Left renal pelvis (tissue), 4 donors: ENCODE data around the gene MAGI3. TPM values are rescaled to one million over a fixed set of nuclear protein-coding genes. Genes with fewer than 3 reads are reported as not detected.

Source experiments
- DNase-seq, 4 donors: peaks; one replicate each; pipeline ENCODE4 v3.0.0-alpha.2; 2013; ENCODE audit warnings: low read depth in 4 of 4, low spot score in 3 of 4
- polyA plus RNA-seq, 4 donors: library from polyadenylated mRNA; unstranded; fragments of 120-200 nt; gene quantifications; one replicate each; pipeline ENCODE4 v1.2.1, GENCODE V29; 2013; ENCODE audit not compliant: insufficient read length in 4 of 4

Gene MAGI3
- polyA plus RNA-seq, 4 donors, result 15.3 to 26.9 (median 24.2) TPM

GRCh38 chr1:113630340-113631327 lies 240.3 kb downstream of the MAGI3 start:
- no peak for DNase-seq

GRCh38 chr1:113641396-113641795 lies 251.1 kb downstream of the MAGI3 start:
- no peak for DNase-seq

- DNase-seq, result no peak
Observed at GRCh38 chr1:113647164-113647563, 256.8 kb downstream of the MAGI3 start.

- DNase-seq, result no peak
Observed at GRCh38 chr1:113648478-113648877, 258.2 kb downstream of the MAGI3 start.

- DNase-seq, result no peak
Observed at GRCh38 chr1:113652771-113653170, 262.5 kb downstream of the MAGI3 start.

GRCh38 chr1:113653741-113654140 lies 263.4 kb downstream of the MAGI3 start:
- no peak for DNase-seq

GRCh38 chr1:113654883-113655282 lies 264.6 kb downstream of the MAGI3 start:
- DNase-seq, result no peak

GRCh38 chr1:113657126-113657525 lies 266.8 kb downstream of the MAGI3 start:
- no peak for DNase-seq

GRCh38 chr1:113657556-113658063 lies 267.3 kb downstream of the MAGI3 start:
- no peak for DNase-seq

- DNase-seq, result no peak
Observed at GRCh38 chr1:113659035-113659434, 268.7 kb downstream of the MAGI3 start.

GRCh38 chr1:113659556-113659955 lies 269.2 kb downstream of the MAGI3 start:
- no peak for DNase-seq

- DNase-seq, result no peak
Observed at GRCh38 chr1:113660088-113660487, 269.8 kb downstream of the MAGI3 start.

- DNase-seq, result no peak
Observed at GRCh38 chr1:113662101-113662500, 271.8 kb downstream of the MAGI3 start.

GRCh38 chr1:113663165-113663951 lies 273.0 kb downstream of the MAGI3 start:
- DNase-seq, result no peak

- DNase-seq, result no peak
Observed at GRCh38 chr1:113665071-113665470, 274.8 kb downstream of the MAGI3 start.

GRCh38 chr1:113666126-113666525 lies 275.8 kb downstream of the MAGI3 start:
- DNase-seq, result no peak

GRCh38 chr1:113669988-113670387 lies 279.7 kb downstream of the MAGI3 start:
- DNase-seq, result no peak

GRCh38 chr1:113670650-113671049 lies 280.3 kb downstream of the MAGI3 start:
- DNase-seq, result no peak

- DNase-seq, result no peak
Observed at GRCh38 chr1:113672491-113672890, 282.2 kb downstream of the MAGI3 start.

- no peak for DNase-seq
Observed at GRCh38 chr1:113674591-113674990, 284.3 kb downstream of the MAGI3 start.

GRCh38 chr1:113675302-113675701 lies 285.0 kb downstream of the MAGI3 start:
- DNase-seq, result no peak
